HL-60/S4 (cell line): ENCODE results near the gene KLK7.
"Not testable (repeated sequence)": the region's sequence is repeated elsewhere in the genome, so short reads cannot be mapped to it uniquely, and the experiment has no call there.

Source experiments
- in situ Hi-C: fragments of 300-500 bp; cut with MboI; formaldehyde crosslinking; loops from 2 replicates; pipeline ENCODE4 v1.14.3; 2022; ENCODE audit warnings: low sequenced_read_pairs

Gene KLK7

GRCh38 chr19:51012661-51013190 is 29.0 kb upstream of the KLK7 start:
- in situ Hi-C loops = no loop called here

GRCh38 chr19:51010066-51010795 is 26.5 kb upstream of the KLK7 start:
- in situ Hi-C loops = no loop called here

GRCh38 chr19:51009061-51009891 is 25.6 kb upstream of the KLK7 start:
- in situ Hi-C loops = no loop called here

GRCh38 chr19:51007488-51007887 is 23.8 kb upstream of the KLK7 start:
- in situ Hi-C loops = no loop called here

- in situ Hi-C loops = no loop called here
These were observed 22.7 kb upstream of the KLK7 start for GRCh38 chr19:51006406-51006805.

- in situ Hi-C loops = no loop called here
These were observed 21.5 kb upstream of the KLK7 start for GRCh38 chr19:51005248-51005647.

GRCh38 chr19:51003316-51003715 is 19.6 kb upstream of the KLK7 start:
- in situ Hi-C loops = no loop called here

GRCh38 chr19:51002542-51003311 is 19.0 kb upstream of the KLK7 start:
- in situ Hi-C loops = no loop called here

GRCh38 chr19:51002089-51002532 is 18.4 kb upstream of the KLK7 start:
- in situ Hi-C loops = no loop called here

GRCh38 chr19:51001515-51001914 is 17.8 kb upstream of the KLK7 start, which contains the start of gene KLK8:
Gene KLK8, minus strand, starts transcription at chr19:51001604. Its CDS starts 437 bp downstream, at chr19:51001167.
- in situ Hi-C loops = no loop called here

- in situ Hi-C loops = no loop called here
These were observed 17.3 kb upstream of the KLK7 start for GRCh38 chr19:51000981-51001380.

GRCh38 chr19:51000426-51000825 is 16.7 kb upstream of the KLK7 start:
- in situ Hi-C loops = no loop called here

- in situ Hi-C loops = no loop called here
These were observed 15.0 kb upstream of the KLK7 start for GRCh38 chr19:50998686-50999085.

GRCh38 chr19:50998061-50998460 is 14.3 kb upstream of the KLK7 start:
- in situ Hi-C loops = no loop called here

GRCh38 chr19:50994129-50994528 is 10.4 kb upstream of the KLK7 start:
- in situ Hi-C loops = no loop called here

- in situ Hi-C loops = no loop called here
These were observed 8.9 kb upstream of the KLK7 start for GRCh38 chr19:50992666-50993035.

GRCh38 chr19:50984416-50984815 is 699 bp upstream of the KLK7 start:
- in situ Hi-C loops = not testable (repeated sequence)

- in situ Hi-C loops = no loop called here
These were observed 1.5 kb downstream of the KLK7 start for GRCh38 chr19:50982186-50982585.

GRCh38 chr19:50981587-50982146 is 2.0 kb downstream of the KLK7 start:
- in situ Hi-C loops = no loop called here

- in situ Hi-C loops = no loop called here
These were observed 3.5 kb downstream of the KLK7 start for GRCh38 chr19:50980208-50980607.

- in situ Hi-C loops = no loop called here
These were observed 4.0 kb downstream of the KLK7 start for GRCh38 chr19:50979758-50980157.
